Activated CD8-positive, alpha-beta memory T cell treated with anti-CD3 and anti-CD28 coated beads, Interleukin-2, amount 50 U/mL, for 48 hours (primary cell): Measurements from ENCODE around the gene TPK1.

Source experiments
- DNase-seq: peaks from one replicate; pipeline ENCODE4 v3.0.0-alpha.2; 2020

Gene TPK1

GRCh38 chr7:144835652-144836544 is at the start of gene TPK1:
Gene TPK1 (minus strand): TSS chr7:144836053. CDS start chr7:144835602, 451 bp downstream.
- DNase-seq: peak; percentile 91

- no peak for DNase-seq
These were observed 49.6 kb upstream of the TPK1 start for GRCh38 chr7:144885478-144885877.

GRCh38 chr7:144884896-144885295 is 49.0 kb upstream of the TPK1 start:
- no peak for DNase-seq

GRCh38 chr7:144873316-144873845 is 37.5 kb upstream of the TPK1 start:
- DNase-seq: no peak

- no peak for DNase-seq
These were observed 33.2 kb upstream of the TPK1 start for GRCh38 chr7:144869082-144869481.

GRCh38 chr7:144866189-144866588 is 30.3 kb upstream of the TPK1 start:
- no peak for DNase-seq

- no peak for DNase-seq
These were observed 27.4 kb upstream of the TPK1 start for GRCh38 chr7:144863320-144863647.

- DNase-seq: no peak
These were observed 26.9 kb upstream of the TPK1 start for GRCh38 chr7:144862612-144863319.

GRCh38 chr7:144859739-144860138 is 23.9 kb upstream of the TPK1 start:
- DNase-seq: no peak

- no peak for DNase-seq
These were observed 21.6 kb upstream of the TPK1 start for GRCh38 chr7:144857463-144857862.

- DNase-seq: no peak
These were observed 19.1 kb upstream of the TPK1 start for GRCh38 chr7:144854839-144855424.

GRCh38 chr7:144853542-144853941 is 17.7 kb upstream of the TPK1 start:
- DNase-seq: no peak

GRCh38 chr7:144848078-144848477 is 12.2 kb upstream of the TPK1 start:
- no peak for DNase-seq

- DNase-seq: no peak
These were observed 6.6 kb upstream of the TPK1 start for GRCh38 chr7:144842377-144842851.

GRCh38 chr7:144836545-144836842 is 641 bp upstream of the TPK1 start:
- no peak for DNase-seq

GRCh38 chr7:144835155-144835611 is 670 bp downstream of the TPK1 start:
- DNase-seq: peak; percentile 74

GRCh38 chr7:144834641-144835144 is 1.2 kb downstream of the TPK1 start:
- DNase-seq: no peak

- DNase-seq: no peak
These were observed 5.0 kb downstream of the TPK1 start for GRCh38 chr7:144830811-144831210.

- no peak for DNase-seq
These were observed 5.6 kb downstream of the TPK1 start for GRCh38 chr7:144830024-144830785.

GRCh38 chr7:144827621-144828020 is 8.2 kb downstream of the TPK1 start:
- DNase-seq: no peak

- no peak for DNase-seq
These were observed 9.6 kb downstream of the TPK1 start for GRCh38 chr7:144826208-144826607.

GRCh38 chr7:144824360-144824759 is 11.5 kb downstream of the TPK1 start:
- no peak for DNase-seq

- DNase-seq: no peak
These were observed 13.6 kb downstream of the TPK1 start for GRCh38 chr7:144822223-144822622.
